Astrocyte of the spinal cord (primary cell): ENCODE measurements around the gene PITX3.
A peak's percentile ranks its signal among the peaks of the same experiment; 100 is the strongest.
"Not testable (repeated sequence)": the region's sequence is repeated elsewhere in the genome, so short reads cannot be mapped to it uniquely, and the experiment has no call there.

Experiments
- DNase-seq: peaks from one replicate; pipeline ENCODE4 v3.0.0; 2011; ENCODE audit warnings: low read depth, low spot score
- H3K4me3 ChIP-seq: 2 replicates; pipeline ENCODE4 v1.5.1; 2011; ENCODE audit warnings: low read depth, mild to moderate bottlenecking, low read length, moderate library complexity
- in situ Hi-C: cut with HindIII; loops from 2 replicates; pipeline ENCODE4 v1.10.0; 2017; ENCODE audit warnings: low sequenced_read_pairs
- TF ChIP-seq, protein P1 (sequence below): IDR thresholded peaks from 2 replicates; pipeline ENCODE4 v1.5.1; 2012; ENCODE audit warnings: low read depth, mild to moderate bottlenecking, low read length, inconsistent platforms

Gene PITX3

DNA sequence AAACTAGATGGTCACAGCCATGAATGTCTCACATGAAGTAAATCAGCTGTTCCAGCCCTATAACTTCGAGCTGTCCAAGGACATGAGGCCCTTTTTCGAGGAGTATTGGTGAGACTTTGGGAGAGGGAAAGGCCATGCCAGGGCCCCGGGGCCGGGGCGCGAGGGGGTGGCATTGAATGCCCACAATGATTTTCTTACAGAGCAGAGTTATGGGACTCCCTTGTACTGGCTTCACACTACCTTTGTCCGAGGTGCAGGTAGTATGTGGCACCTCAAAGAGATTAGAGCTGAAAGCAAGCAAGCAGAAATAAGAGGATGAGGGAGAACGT is 14.8 kb downstream of the PITX3 start:
- in situ Hi-C loops = no loop called here
- no peak overlapping the region for H3K4me3 ChIP-seq
- TF ChIP-seq, protein P1, sequence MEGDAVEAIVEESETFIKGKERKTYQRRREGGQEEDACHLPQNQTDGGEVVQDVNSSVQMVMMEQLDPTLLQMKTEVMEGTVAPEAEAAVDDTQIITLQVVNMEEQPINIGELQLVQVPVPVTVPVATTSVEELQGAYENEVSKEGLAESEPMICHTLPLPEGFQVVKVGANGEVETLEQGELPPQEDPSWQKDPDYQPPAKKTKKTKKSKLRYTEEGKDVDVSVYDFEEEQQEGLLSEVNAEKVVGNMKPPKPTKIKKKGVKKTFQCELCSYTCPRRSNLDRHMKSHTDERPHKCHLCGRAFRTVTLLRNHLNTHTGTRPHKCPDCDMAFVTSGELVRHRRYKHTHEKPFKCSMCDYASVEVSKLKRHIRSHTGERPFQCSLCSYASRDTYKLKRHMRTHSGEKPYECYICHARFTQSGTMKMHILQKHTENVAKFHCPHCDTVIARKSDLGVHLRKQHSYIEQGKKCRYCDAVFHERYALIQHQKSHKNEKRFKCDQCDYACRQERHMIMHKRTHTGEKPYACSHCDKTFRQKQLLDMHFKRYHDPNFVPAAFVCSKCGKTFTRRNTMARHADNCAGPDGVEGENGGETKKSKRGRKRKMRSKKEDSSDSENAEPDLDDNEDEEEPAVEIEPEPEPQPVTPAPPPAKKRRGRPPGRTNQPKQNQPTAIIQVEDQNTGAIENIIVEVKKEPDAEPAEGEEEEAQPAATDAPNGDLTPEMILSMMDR = no peak
- DNase-seq = no peak

DNA sequence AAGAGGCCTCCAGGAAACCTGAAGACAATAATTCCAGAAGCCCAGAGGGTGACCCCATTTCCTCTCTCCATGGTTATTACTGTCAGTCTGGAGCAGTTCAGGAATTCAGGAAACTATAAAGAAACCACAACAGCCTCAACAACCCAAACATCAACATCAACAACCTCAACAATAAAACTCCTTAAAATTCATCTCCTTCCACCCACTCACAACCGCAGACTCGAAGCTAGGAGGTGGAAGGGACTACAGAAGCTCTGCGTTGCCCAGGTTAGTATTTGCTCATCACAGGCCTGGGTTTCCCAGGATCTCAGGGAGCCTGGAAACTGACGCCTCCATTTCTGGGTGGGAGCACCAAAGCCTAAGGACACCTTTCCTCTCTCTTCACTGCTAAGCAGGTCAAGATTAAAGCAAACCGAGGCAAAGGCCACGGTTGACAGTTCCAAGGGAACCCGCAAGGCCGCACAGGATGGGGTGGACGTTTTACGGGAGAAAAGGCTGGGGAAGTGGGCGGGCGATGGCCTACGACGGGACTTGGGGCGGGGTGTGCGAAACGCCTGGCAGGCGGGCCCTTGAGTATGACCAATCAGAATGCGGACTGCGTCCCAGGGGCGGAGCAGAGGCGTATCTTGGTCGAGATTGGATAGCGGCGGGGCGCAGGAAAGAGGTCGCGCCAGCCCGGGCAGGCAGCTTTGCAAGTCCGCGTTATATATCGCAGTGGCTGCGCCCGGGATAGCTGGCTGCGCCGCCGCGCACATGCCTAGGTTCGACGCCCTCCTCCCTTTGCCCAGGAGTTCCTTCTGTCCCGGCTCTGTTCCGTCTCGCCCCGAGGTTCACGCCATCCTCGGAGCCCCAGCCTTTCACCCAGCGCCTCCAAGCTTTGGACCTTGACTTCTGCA is 15.4 kb downstream of the PITX3 start, which contains the start of gene ELOVL3:
ELOVL3 (plus strand) TSS at position 654 of the 896 bp plus-strand sequence. CDS start 250 bp downstream, outside the sequence.
- DNase-seq = peak; percentile 95
- H3K4me3 ChIP-seq = no peak within 1 kb of the TSS
- in situ Hi-C loops = no loop called here
- TF ChIP-seq, protein P1 = no peak

DNA sequence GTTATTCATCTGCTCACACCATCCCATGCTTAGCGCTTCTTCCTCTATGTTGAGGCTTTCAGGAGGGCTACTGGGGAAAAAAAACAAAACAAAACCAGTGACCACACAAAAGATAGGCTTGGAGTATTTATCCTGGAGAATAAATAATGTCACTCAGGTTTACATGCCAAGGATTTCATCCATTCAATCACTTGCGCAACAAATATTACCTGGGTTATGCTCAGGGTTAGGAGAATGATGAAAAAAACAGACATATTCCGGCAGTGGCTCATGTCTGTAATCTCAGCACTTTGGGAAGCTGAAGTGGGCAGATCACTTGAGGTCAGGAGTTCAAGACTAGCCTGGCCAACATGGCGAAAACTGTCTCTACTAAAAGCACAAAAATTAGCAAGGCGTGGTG is 18.5 kb downstream of the PITX3 start:
- H3K4me3 ChIP-seq = no peak overlapping the region
- TF ChIP-seq, protein P1 = no peak
- no peak for DNase-seq
- in situ Hi-C loops = no loop called here

DNA sequence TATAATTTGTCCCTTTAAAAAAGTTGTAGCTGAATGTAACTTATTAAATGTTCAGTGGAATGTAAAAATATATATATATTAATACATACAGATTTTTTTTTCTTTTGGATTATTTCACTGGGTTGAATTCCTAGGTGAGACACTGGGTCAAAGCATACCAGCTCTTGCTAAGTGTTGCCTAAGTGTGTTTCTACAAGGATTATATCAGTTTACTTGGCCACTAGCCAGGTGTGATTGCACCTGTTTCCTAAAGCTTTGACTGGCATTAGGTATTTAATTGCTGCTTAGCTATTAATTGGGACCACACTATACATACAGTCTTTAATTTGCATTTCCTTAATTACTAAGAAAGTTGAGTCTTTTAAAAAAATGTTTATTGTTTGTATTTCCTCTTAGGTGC is 20.7 kb downstream of the PITX3 start:
- TF ChIP-seq, protein P1 = no peak
- in situ Hi-C loops = no loop called here
- H3K4me3 ChIP-seq = no peak overlapping the region
- no peak for DNase-seq

DNA sequence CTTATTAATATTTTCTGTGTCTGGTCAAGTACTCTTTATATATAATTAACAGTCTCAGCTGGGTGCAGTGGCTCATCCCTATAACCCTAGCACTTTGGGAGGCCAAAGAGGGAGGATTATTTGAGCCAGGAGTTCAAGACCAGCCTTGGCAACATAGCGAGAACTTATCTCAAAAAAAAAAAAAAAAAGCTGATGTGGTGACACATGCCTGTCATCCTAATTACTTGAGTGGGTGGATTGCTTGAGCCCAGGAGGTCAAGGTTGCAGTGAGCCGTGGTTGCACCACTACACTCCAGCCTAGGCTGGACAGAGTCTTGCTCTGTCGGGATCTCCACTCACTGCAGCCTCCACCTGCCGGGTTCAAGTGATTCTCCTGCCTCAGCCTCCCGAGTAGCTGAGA is 21.9 kb downstream of the PITX3 start:
- in situ Hi-C loops = no loop called here
- no peak for DNase-seq
- TF ChIP-seq, protein P1 = no peak
- no peak overlapping the region for H3K4me3 ChIP-seq

DNA sequence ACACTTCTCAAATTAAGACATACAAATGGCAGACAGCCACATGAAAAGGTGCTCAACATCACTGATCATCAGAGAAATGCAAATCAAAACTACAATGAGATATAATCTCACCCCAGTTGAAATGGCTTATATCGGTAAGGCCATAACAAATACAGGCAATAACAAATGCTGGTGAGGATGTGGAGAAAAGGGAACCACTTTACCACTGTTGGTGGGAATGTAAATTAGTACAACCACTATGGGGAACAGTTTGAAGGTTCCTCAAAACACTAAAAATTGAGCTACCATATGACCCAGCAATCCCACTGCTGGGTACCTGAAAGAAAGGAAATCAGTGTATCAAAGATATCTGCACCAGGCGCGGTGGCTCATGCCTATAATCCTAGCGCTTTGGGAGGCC is 27.7 kb downstream of the PITX3 start:
- in situ Hi-C loops, DNase-seq, H3K4me3 ChIP-seq: not testable (repeated sequence)

DNA sequence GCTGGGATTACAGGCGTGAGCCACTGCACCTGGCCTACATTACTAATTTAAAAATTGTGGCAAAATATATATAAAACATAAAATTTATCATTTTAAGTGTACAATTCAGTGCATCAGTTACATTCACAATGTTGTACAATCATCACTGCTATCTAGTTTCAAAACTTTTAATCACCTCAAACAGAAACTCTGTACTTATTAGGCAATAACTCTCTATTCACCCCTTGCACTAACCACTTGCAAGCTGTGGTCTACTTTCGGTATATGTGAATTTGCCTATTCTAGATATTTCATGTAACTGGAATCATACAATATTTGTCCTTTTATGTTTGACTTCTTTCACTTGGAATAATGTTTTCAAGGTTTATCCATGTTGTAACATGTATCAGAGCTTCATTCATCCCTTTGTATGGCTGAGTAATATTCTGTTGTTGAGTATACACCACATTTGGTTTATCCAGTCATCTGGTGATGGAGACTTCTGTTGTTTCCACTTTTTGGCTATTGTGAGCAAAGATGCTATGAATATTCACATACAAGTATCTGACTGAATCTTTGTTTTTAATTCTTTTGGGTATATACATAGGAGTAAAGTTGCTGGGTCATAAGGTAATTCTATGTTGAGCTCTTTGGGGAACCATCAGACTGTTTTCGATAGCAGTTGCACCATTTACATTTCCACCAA is 29.6 kb downstream of the PITX3 start:
- TF ChIP-seq, protein P1 = no peak
- no peak for DNase-seq
- no peak overlapping the region for H3K4me3 ChIP-seq
- in situ Hi-C loops = no loop called here
